Chondrocyte (in vitro differentiated cells): ENCODE data around the gene PAN2. TPM values are rescaled to one million over a fixed set of nuclear protein-coding genes. Genes with fewer than 3 reads are reported as not detected.
"Not testable (repeated sequence)": the region's sequence is repeated elsewhere in the genome, so short reads cannot be mapped to it uniquely, and the experiment has no call there.

Experiments
- DNase-seq: peaks from one replicate; pipeline ENCODE4 v3.0.0; 2021; ENCODE audit warnings: mixed read lengths, low spot score
- H3K27ac Mint-ChIP-seq: one replicate; pipeline ENCODE4 v1.8.0; 2021; ENCODE audit warnings: mild to moderate bottlenecking, moderate library complexity, mixed read lengths; ENCODE audit not compliant: unreplicated experiment
- H3K27me3 Mint-ChIP-seq: 2 replicates; pipeline ENCODE4 v1.8.0; 2021; ENCODE audit warnings: low read depth, mixed read lengths
- H3K36me3 Mint-ChIP-seq: 2 replicates; pipeline ENCODE4 v1.8.0; 2021; ENCODE audit warnings: low read depth, mixed read lengths
- H3K4me1 Mint-ChIP-seq: 2 replicates; pipeline ENCODE4 v1.8.0; 2021; ENCODE audit warnings: low read depth, mild to moderate bottlenecking, mixed read lengths
- H3K4me3 Mint-ChIP-seq: one replicate; pipeline ENCODE4 v1.8.0; 2021; ENCODE audit warnings: mild to moderate bottlenecking, moderate library complexity, mixed read lengths; ENCODE audit not compliant: unreplicated experiment
- H3K9me3 Mint-ChIP-seq: 2 replicates; pipeline ENCODE4 v1.8.0; 2021; ENCODE audit warnings: low read depth, mixed read lengths
- total RNA-seq: library from RNA; stranded (reverse); gene quantifications from 3 replicates; pipeline ENCODE4 v1.2.1, GENCODE V29; 2021
- TF ChIP-seq, protein P1 (sequence below): fragments of 200-600 bp; sonication (generic); IDR thresholded peaks from 2 replicates; pipeline ENCODE4 v1.5.0; 2021; ENCODE audit warnings: antibody characterized with exemption, mild to moderate bottlenecking, moderate library complexity

PAN2 gene
- total RNA-seq, 1 donor from 2014 or later: 27.6 TPM

- Mint-ChIP-seq H3K4me3 (no peak overlapping the region), H3K27ac (no peak overlapping the region), H3K27me3 (no peaks in the 10 kb centered on the region), H3K9me3 (no peaks in the 10 kb centered on the region), H3K4me1 (peaks cover 23% of the 10 kb centered on the region), H3K36me3 (peaks cover 2% of the 10 kb centered on the region)
- DNase-seq: no peak
- TF ChIP-seq, protein P1, sequence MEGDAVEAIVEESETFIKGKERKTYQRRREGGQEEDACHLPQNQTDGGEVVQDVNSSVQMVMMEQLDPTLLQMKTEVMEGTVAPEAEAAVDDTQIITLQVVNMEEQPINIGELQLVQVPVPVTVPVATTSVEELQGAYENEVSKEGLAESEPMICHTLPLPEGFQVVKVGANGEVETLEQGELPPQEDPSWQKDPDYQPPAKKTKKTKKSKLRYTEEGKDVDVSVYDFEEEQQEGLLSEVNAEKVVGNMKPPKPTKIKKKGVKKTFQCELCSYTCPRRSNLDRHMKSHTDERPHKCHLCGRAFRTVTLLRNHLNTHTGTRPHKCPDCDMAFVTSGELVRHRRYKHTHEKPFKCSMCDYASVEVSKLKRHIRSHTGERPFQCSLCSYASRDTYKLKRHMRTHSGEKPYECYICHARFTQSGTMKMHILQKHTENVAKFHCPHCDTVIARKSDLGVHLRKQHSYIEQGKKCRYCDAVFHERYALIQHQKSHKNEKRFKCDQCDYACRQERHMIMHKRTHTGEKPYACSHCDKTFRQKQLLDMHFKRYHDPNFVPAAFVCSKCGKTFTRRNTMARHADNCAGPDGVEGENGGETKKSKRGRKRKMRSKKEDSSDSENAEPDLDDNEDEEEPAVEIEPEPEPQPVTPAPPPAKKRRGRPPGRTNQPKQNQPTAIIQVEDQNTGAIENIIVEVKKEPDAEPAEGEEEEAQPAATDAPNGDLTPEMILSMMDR: no peak
Observed at GRCh38 chr12:56330936-56331490, 2.8 kb downstream of the PAN2 start.

- no peaks in the 10 kb centered on the region for H3K27me3 Mint-ChIP-seq
- H3K4me1 Mint-ChIP-seq: no peaks in the 10 kb centered on the region
- no peak for DNase-seq
- peaks cover 21% of the 10 kb centered on the region for H3K36me3 Mint-ChIP-seq
- no peaks in the 10 kb centered on the region for H3K9me3 Mint-ChIP-seq
- TF ChIP-seq, protein P1: no peak
- no peak overlapping the region for H3K27ac Mint-ChIP-seq
- no peak overlapping the region for H3K4me3 Mint-ChIP-seq
Observed at GRCh38 chr12:56326533-56326932, 7.3 kb downstream of the PAN2 start.

DNA sequence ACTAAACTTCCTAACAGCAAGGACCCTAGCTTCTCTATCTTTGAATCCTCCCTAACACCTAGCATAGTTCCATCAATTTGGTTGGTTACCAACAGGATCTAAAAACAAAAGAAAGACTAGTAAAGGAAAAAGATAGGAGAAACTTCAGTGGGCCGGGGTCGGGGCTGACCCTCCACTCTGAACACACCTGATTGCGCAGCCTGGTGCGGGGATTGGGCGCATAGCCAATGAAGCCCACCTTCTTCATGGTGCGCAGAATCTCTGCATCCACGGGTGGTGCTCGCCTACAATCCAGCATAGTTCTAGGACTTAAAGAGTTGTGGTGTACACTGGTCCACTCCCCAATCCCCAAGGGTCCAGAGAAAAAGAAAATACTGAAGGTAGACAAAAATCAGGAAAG lies 7.7 kb downstream of the PAN2 start:
- no peak for DNase-seq
- Mint-ChIP-seq H3K27me3 (no peaks in the 10 kb centered on the region), H3K9me3 (no peaks in the 10 kb centered on the region), H3K4me3 (no peak overlapping the region), H3K4me1 (no peaks in the 10 kb centered on the region), H3K36me3 (peaks cover 21% of the 10 kb centered on the region), H3K27ac (no peak overlapping the region)
- TF ChIP-seq, protein P1: no peak

GRCh38 chr12:56324206-56324605 lies 9.6 kb downstream of the PAN2 start:
- no peak for DNase-seq
- TF ChIP-seq, protein P1: no peak
- Mint-ChIP-seq H3K4me3 (no peak overlapping the region), H3K36me3 (peaks cover 24% of the 10 kb centered on the region), H3K27ac (no peak overlapping the region), H3K4me1 (no peaks in the 10 kb centered on the region), H3K9me3 (no peaks in the 10 kb centered on the region), H3K27me3 (no peaks in the 10 kb centered on the region)

- H3K9me3 Mint-ChIP-seq, H3K4me1 Mint-ChIP-seq, DNase-seq, H3K27ac Mint-ChIP-seq, H3K27me3 Mint-ChIP-seq, H3K4me3 Mint-ChIP-seq: not testable (repeated sequence)
- H3K36me3 Mint-ChIP-seq: peaks cover 23% of the 10 kb centered on the region
Observed at GRCh38 chr12:56321610-56322009, 12.2 kb downstream of the PAN2 start.

DNA sequence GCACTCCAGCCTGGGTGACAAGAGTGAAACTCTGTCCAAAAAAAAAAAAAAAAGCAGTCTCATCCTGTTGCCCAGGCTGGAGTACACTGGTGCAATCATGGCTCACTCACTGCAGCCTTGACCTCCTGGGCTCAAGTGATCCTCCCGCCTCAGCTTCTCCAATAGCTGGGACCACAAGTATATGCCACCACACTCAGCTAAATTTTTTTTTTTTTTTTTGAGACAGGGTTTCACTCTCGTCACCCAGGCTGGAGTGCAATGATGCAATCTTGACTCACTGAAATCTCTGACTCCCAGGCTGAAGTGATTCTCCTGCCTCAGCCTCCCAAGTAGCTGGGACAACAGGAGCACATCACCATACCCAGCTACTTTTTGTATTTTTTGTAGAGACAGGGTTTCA lies 12.8 kb downstream of the PAN2 start:
- DNase-seq: no peak
- no peaks in the 10 kb centered on the region for H3K27me3 Mint-ChIP-seq
- TF ChIP-seq, protein P1: no peak
- peaks cover 23% of the 10 kb centered on the region for H3K36me3 Mint-ChIP-seq
- H3K27ac Mint-ChIP-seq: no peak overlapping the region
- H3K4me3 Mint-ChIP-seq: no peak overlapping the region
- H3K4me1 Mint-ChIP-seq: peaks cover 5% of the 10 kb centered on the region
- H3K9me3 Mint-ChIP-seq: no peaks in the 10 kb centered on the region
